ENCODE results near the gene PAM.

Gene PAM

DNA sequence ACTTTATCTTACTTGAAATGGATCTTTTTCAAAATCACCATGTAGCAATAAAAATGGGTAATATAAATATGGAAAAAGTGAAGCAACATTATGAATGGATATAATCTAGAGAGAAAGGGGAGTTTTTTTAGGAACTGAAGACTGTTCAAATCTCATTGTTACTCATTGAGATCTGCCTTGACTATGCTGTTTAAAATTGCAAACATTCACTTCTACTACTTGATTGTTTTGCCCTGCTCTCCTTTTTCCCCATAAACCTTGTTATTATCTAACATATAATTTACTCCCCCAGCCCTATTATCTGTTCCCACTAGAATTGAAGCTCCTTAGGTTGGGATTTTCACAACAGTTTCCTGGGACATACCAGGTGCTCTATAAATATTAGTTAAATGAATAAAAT is 22.0 kb downstream of the PAM start:
- TF ChIP-seq, protein P1, sequence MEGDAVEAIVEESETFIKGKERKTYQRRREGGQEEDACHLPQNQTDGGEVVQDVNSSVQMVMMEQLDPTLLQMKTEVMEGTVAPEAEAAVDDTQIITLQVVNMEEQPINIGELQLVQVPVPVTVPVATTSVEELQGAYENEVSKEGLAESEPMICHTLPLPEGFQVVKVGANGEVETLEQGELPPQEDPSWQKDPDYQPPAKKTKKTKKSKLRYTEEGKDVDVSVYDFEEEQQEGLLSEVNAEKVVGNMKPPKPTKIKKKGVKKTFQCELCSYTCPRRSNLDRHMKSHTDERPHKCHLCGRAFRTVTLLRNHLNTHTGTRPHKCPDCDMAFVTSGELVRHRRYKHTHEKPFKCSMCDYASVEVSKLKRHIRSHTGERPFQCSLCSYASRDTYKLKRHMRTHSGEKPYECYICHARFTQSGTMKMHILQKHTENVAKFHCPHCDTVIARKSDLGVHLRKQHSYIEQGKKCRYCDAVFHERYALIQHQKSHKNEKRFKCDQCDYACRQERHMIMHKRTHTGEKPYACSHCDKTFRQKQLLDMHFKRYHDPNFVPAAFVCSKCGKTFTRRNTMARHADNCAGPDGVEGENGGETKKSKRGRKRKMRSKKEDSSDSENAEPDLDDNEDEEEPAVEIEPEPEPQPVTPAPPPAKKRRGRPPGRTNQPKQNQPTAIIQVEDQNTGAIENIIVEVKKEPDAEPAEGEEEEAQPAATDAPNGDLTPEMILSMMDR (IDR thresholded peaks at IDR 0.05; ENCODE audit: insufficient read depth, low read depth, low read length, missing control alignments): no peak
- no peak for DNase-seq (ENCODE audit: low read depth)
- no peak overlapping the region for H3K4me3 ChIP-seq (ENCODE audit: low read length)

DNA sequence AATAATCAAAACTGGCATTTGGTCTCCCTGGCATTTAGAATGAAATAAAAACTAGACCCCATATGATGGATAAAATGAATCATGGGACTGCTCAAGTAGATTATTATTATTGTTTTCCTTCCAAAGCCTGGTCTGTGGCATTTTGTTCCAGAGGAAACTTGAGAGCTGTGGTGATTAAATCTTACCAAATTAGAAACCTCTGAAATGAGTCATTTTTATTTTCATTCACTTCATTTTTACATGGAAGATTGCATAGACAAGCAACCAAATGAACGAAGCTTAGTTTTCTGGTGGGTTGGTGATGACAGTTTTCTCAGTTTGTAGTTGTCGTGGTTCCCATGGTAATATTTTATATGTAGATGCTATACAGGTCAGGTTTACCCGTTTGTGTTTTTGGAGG is 23.4 kb downstream of the PAM start:
- no peak overlapping the region for H3K4me3 ChIP-seq (ENCODE audit: low read length)
- DNase-seq (ENCODE audit: low read depth): peak; percentile 36

DNA sequence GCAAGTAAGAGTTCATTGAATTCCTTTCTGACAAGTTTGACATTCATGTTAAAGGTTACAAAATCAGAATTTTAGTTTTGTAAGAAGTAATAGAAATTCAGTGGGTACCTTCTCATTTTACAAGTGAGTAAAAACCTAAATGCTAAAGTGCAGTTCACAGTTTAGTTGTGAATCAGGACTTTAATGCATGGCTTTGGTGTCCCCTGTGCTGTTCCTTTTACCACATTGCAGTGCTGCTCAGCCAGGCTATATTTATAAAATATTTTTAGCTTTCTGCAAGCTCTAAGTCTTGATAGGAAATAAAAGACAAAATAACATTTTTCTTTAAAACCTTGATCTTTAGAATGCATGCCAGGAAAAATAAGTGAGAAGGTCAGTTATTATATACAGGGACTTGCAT is 26.3 kb downstream of the PAM start:
- TF ChIP-seq, protein P1 (IDR thresholded peaks at IDR 0.05; ENCODE audit: insufficient read depth, low read depth, low read length, missing control alignments): no peak
- no peak for DNase-seq (ENCODE audit: low read depth)
- no peak overlapping the region for H3K4me3 ChIP-seq (ENCODE audit: low read length)

More for the DNA sequence above, 23.4 kb downstream of the PAM start:
- TF ChIP-seq, protein P1 (IDR thresholded peaks at IDR 0.05; ENCODE audit: insufficient read depth, low read depth, low read length, missing control alignments): no peak

DNA sequence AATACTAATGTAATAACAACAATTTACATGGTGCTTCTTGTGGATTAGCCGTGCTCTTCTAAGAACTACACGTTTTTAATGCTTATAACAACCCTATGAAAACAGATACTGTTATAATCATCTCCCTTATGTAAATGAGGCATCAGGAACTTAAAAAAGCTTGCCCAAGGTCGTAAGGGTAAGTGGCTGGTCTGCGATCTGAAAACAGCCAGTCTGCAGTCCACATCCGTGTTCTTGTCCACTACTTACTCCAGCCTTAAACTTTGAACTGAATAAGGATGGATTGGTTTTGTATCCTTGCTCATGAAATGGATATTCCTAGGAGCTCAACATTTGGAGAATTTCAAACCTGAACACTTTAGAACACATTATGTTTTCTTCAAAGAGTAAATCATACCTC is 26.7 kb downstream of the PAM start:
- TF ChIP-seq, protein P1 (IDR thresholded peaks at IDR 0.05; ENCODE audit: insufficient read depth, low read depth, low read length, missing control alignments): no peak
- H3K4me3 ChIP-seq (ENCODE audit: low read length): no peak overlapping the region
- DNase-seq (ENCODE audit: low read depth): no peak

DNA sequence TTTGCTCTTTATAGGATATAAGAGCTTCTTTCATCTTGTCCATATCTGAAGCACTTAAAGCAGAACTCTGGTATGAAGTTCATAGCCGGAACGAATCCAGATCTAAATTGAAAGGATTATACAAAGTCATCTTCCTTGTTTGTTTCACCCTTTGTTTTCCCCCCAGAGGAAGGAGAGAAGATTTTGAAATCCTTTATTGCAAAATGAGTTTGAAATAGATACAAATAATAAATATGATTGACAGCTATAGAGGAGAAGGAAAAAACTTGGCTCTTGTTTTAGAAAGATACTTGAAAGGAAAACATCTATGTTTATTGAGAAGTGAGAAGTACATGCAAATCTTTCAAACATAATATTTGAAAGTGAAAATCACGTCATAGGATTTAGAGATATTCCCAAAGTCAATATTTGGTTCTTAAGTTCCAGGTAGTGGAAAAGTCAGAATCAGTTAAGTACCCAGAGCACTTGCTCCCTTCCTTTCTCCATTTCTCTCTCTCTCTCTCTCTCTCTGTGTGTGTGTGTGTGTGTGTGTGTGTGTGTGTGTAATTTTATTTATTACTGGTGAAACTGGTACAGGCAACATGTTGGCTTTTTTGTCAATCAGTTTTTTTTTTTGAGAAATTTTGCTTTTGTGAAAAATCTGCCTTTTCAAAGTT is 27.2 kb downstream of the PAM start:
- H3K4me3 ChIP-seq (ENCODE audit: low read length): no peak overlapping the region
- TF ChIP-seq, protein P1 (IDR thresholded peaks at IDR 0.05; ENCODE audit: insufficient read depth, low read depth, low read length, missing control alignments): no peak
- no peak for DNase-seq (ENCODE audit: low read depth)

DNA sequence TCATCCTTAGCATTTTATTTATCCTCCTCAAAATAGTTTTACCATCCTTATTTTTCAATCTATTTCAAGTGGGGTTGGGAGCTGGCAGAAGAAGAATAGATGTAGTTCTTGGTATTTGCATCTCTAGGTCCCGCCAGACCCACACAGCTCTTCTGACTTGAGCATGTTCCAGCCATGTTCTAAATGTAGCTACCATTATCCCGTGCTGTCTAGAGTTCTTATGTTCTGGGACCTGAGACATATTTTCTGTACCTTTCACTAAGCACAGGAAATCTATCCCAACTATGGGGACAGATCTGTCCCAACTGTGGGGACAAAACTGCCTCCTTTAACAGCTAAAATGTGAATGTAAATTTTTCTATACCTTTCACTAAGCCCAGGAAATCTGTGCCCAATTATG is 32.0 kb downstream of the PAM start:
- H3K4me3 ChIP-seq (ENCODE audit: low read length): no peak overlapping the region
- TF ChIP-seq, protein P1 (IDR thresholded peaks at IDR 0.05; ENCODE audit: insufficient read depth, low read depth, low read length, missing control alignments): no peak
- no peak for DNase-seq (ENCODE audit: low read depth)

DNA sequence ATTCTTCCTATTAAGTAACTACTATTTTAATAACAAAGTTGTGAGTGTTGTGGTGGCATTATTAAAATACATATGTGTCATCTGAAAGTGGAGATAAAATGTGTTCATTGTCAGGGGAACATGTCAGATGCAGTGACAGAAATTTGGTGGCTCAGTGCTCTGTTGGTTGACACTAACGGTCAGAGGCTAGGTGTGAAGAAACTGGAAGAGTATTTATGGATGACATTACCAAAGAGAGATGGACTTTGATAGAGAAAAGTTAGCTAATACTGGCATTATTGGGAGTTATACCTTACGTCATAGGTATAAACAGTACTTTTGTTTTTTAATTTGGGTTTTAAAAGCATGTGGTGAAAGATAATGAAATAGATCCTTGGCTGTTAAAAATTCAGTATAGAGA is 33.7 kb downstream of the PAM start:
- no peak overlapping the region for H3K4me3 ChIP-seq (ENCODE audit: low read length)
- DNase-seq (ENCODE audit: low read depth): no peak
- TF ChIP-seq, protein P1 (IDR thresholded peaks at IDR 0.05; ENCODE audit: insufficient read depth, low read depth, low read length, missing control alignments): no peak
